HG03060 (cell line): ENCODE data around the gene TMEM45A.
A peak's percentile ranks its signal among the peaks of the same experiment; 100 is the strongest.
"Not testable (repeated sequence)": the region's sequence is repeated elsewhere in the genome, so short reads cannot be mapped to it uniquely, and the experiment has no call there.

Experiments used
- ATAC-seq: cut with Tn5 transposase; IDR thresholded peaks from one replicate; pipeline ENCODE4 v1.9.1; 2021; ENCODE audit warnings: low read depth, moderate number of reproducible peaks; ENCODE audit not compliant: unreplicated experiment

The TMEM45A gene

GRCh38 chr3:100492059-100493006, at the start of gene TMEM45A:
TMEM45A (plus strand) TSS chr3:100492619; CDS start chr3:100555212, 62,593 bp downstream.
- ATAC-seq: peak; percentile 68

GRCh38 chr3:100443690-100444089, 48.7 kb upstream of the TMEM45A start:
- ATAC-seq: no peak

- not testable (repeated sequence) for ATAC-seq
Measured at GRCh38 chr3:100447067-100447466, 45.4 kb upstream of the TMEM45A start.

GRCh38 chr3:100448079-100448478, 44.3 kb upstream of the TMEM45A start:
- no peak for ATAC-seq

GRCh38 chr3:100449214-100449613, 43.2 kb upstream of the TMEM45A start:
- no peak for ATAC-seq

GRCh38 chr3:100454677-100455076, 37.7 kb upstream of the TMEM45A start:
- ATAC-seq: no peak

GRCh38 chr3:100455841-100456550, 36.4 kb upstream of the TMEM45A start:
- no peak for ATAC-seq

- ATAC-seq: no peak
Measured at GRCh38 chr3:100456745-100457144, 35.7 kb upstream of the TMEM45A start.

- no peak for ATAC-seq
Measured at GRCh38 chr3:100457811-100458210, 34.6 kb upstream of the TMEM45A start.

GRCh38 chr3:100458814-100459213, 33.6 kb upstream of the TMEM45A start:
- no peak for ATAC-seq

- ATAC-seq: peak; percentile 70
Measured at GRCh38 chr3:100463002-100463401, 29.4 kb upstream of the TMEM45A start.

- no peak for ATAC-seq
Measured at GRCh38 chr3:100463646-100464155, 28.7 kb upstream of the TMEM45A start.

- no peak for ATAC-seq
Measured at GRCh38 chr3:100465892-100466777, 26.3 kb upstream of the TMEM45A start.

GRCh38 chr3:100467133-100467532, 25.3 kb upstream of the TMEM45A start:
- no peak for ATAC-seq

GRCh38 chr3:100468676-100469075, 23.7 kb upstream of the TMEM45A start:
- no peak for ATAC-seq

- no peak for ATAC-seq
Measured at GRCh38 chr3:100470951-100471350, 21.5 kb upstream of the TMEM45A start.

- ATAC-seq: no peak
Measured at GRCh38 chr3:100471444-100471843, 21.0 kb upstream of the TMEM45A start.

- not testable (repeated sequence) for ATAC-seq
Measured at GRCh38 chr3:100477851-100478360, 14.5 kb upstream of the TMEM45A start.

- ATAC-seq: not testable (repeated sequence)
Measured at GRCh38 chr3:100478521-100478920, 13.9 kb upstream of the TMEM45A start.

GRCh38 chr3:100480081-100480480, 12.3 kb upstream of the TMEM45A start:
- ATAC-seq: no peak
